Upper lobe of left lung (tissue), 6 donors: ENCODE results near the gene CXCL14. TPM values are rescaled to one million over a fixed set of nuclear protein-coding genes. Genes with fewer than 3 reads are reported as not detected.

Experiments
- ATAC-seq, 2 donors: fragments of 200-7000 bp; cut with Tn5 transposase; one replicate each; pipeline ENCODE4 v1.9.1; 2022; ENCODE audit warnings: mild to moderate bottlenecking in 2 of 2, moderate library complexity in 2 of 2; ENCODE audit not compliant: low FRiP score in 2 of 2
- DNase-seq, 2 donors: peaks; one replicate each; pipeline ENCODE4 v3.0.0-alpha.2; 2019 to 2020
- H3K27ac ChIP-seq, 4 donors: fragments of 200-600 bp; sonication (generic); one replicate each; pipeline ENCODE4 v1.5.1; 2016 to 2019
- H3K27me3 ChIP-seq, 4 donors: fragments of 200-600 bp; sonication (generic); one replicate each; pipeline ENCODE4 v1.5.1; 2017 to 2019
- H3K36me3 ChIP-seq, 4 donors: fragments of 200-600 bp; sonication (generic); one replicate each; pipeline ENCODE4 v1.5.1; 2016 to 2019
- H3K4me1 ChIP-seq, 4 donors: fragments of 200-600 bp; sonication (generic); one replicate each; pipeline ENCODE4 v1.5.1; 2018 to 2019
- H3K4me3 ChIP-seq, 4 donors: fragments of 200-600 bp; sonication (generic); one replicate each; pipeline ENCODE4 v1.5.1; 2017 to 2019; ENCODE audit warnings: mild to moderate bottlenecking in 2 of 4, moderate library complexity in 1 of 4
- H3K9me3 ChIP-seq, 4 donors: fragments of 200-600 bp; sonication (generic); one replicate each; pipeline ENCODE4 v1.5.1; 2018 to 2019
- CTCF ChIP-seq, 6 experiments: fragments of 450-650 bp in 4 of 6; fragments of 200-600 bp in 2 of 6; sonication (generic) in 2 of 6; IDR thresholded peaks; one replicate each; pipeline ENCODE4 v1.5.1; 2016 to 2019; ENCODE audit warnings: antibody characterized with exemption in 6 of 6
- EP300 ChIP-seq, 4 donors: sonication (generic); formaldehyde crosslinking; IDR thresholded peaks; one replicate each; pipeline ENCODE4 v1.5.1; 2017; ENCODE audit warnings: antibody characterized with exemption in 4 of 4, control low read depth in 2 of 4
- POLR2A ChIP-seq, 4 donors: fragments of 450-650 bp; IDR thresholded peaks; one replicate each; pipeline ENCODE4 v1.5.1; 2016 to 2017; ENCODE audit warnings: antibody characterized with exemption in 4 of 4, mild to moderate bottlenecking in 2 of 4
- POLR2AphosphoS5 ChIP-seq, 2 donors: sonication (generic); formaldehyde crosslinking; IDR thresholded peaks; one replicate each; pipeline ENCODE4 v1.5.1; 2017; ENCODE audit warnings: antibody characterized with exemption in 2 of 2
- WGBS, 2 donors: methylation state at CpG; one replicate each; pipeline ENCODE4 v1.1.5; 2017 to 2018; 5-methylcytosine and 5-hydroxymethylcytosine counted together
- total RNA-seq, 6 donors: library from RNA; depleted of rRNA in 4 of 6; stranded (reverse); fragments of >200 nt in 4 of 6; gene quantifications; one replicate each; pipeline versions ENCODE4 v1.1.0 to v1.2.1, GENCODE V29; 2016 to 2021
- donor health status: DM: no; HTN: no; CAD: no; lungs with moderate emphysema.
- donor health status: DM: no; HTN: yes; CAD: no; lungs with severe emphysema.

Gene CXCL14
- total RNA-seq, 6 donors from 2014 or later: 0.15 to 5.5 (median 2.4) TPM; not detected in 2

GRCh38 chr5:135571066-135571609 lies 7.7 kb downstream of the CXCL14 start:
- no peak for TF ChIP-seq EP300 (IDR thresholded peaks at IDR 0.05)
- Histone ChIP-seq H3K4me3 (no peak overlapping the region), H3K36me3 (no peaks in the 10 kb centered on the region), H3K27ac (no peak overlapping the region), H3K4me1 (no peaks in the 10 kb centered on the region), H3K9me3 (no peaks in the 10 kb centered on the region), H3K27me3 (no peaks in the 10 kb centered on the region)
- ATAC-seq (no peak), DNase-seq (no peak)
- WGBS, 2 donors: 72% methylated on average over 9 to 10 of the region's 10 CpGs

GRCh38 chr5:135570453-135570764 lies 8.4 kb downstream of the CXCL14 start:
- H3K27ac ChIP-seq: no peak overlapping the region
- no peak overlapping the region for H3K4me3 ChIP-seq
- no peak for TF ChIP-seq CTCF (IDR thresholded peaks at IDR 0.05)
- no peak for TF ChIP-seq EP300 (IDR thresholded peaks at IDR 0.05)
- no peak for TF ChIP-seq POLR2AphosphoS5 (IDR thresholded peaks at IDR 0.05)
- TF ChIP-seq POLR2A (IDR thresholded peaks at IDR 0.05): no peak
- H3K4me1 ChIP-seq: no peaks in the 10 kb centered on the region
- ATAC-seq: no peak
- 25 to 43% methylated on average over 3 of the region's 3 CpGs for WGBS, 2 donors
- no peaks in the 10 kb centered on the region for H3K9me3 ChIP-seq
- H3K27me3 ChIP-seq: no peaks in the 10 kb centered on the region
- no peak for DNase-seq
- H3K36me3 ChIP-seq: no peaks in the 10 kb centered on the region

GRCh38 chr5:135569755-135570452 lies 8.9 kb downstream of the CXCL14 start:
- Histone ChIP-seq H3K27ac (no peak overlapping the region), H3K27me3 (no peaks in the 10 kb centered on the region), H3K9me3 (no peaks in the 10 kb centered on the region), H3K4me3 (no peak overlapping the region), H3K4me1 (no peaks in the 10 kb centered on the region), H3K36me3 (no peaks in the 10 kb centered on the region)
- TF ChIP-seq POLR2AphosphoS5 (IDR thresholded peaks at IDR 0.05) (no peak), EP300 (IDR thresholded peaks at IDR 0.05) (no peak), POLR2A (IDR thresholded peaks at IDR 0.05) (no peak), CTCF (IDR thresholded peaks at IDR 0.05) (peak in 4 of 6 experiments; percentile 13 to 48 (median 44))
- 45 to 74% methylated on average over 5 to 10 of the region's 10 CpGs for WGBS, 2 donors
- no peak for ATAC-seq
- DNase-seq: peak in 1 of 2 donors; percentile 48

GRCh38 chr5:135568923-135569360 lies 9.8 kb downstream of the CXCL14 start:
- no peaks in the 10 kb centered on the region for H3K36me3 ChIP-seq
- no peak overlapping the region for H3K4me3 ChIP-seq
- H3K27ac ChIP-seq: no peak overlapping the region
- ATAC-seq (no peak), DNase-seq (no peak)
- H3K27me3 ChIP-seq: no peaks in the 10 kb centered on the region
- H3K4me1 ChIP-seq: no peaks in the 10 kb centered on the region
- no peak for TF ChIP-seq CTCF (IDR thresholded peaks at IDR 0.05)
- TF ChIP-seq EP300 (IDR thresholded peaks at IDR 0.05): no peak
- TF ChIP-seq POLR2AphosphoS5 (IDR thresholded peaks at IDR 0.05): no peak
- TF ChIP-seq POLR2A (IDR thresholded peaks at IDR 0.05): no peak
- H3K9me3 ChIP-seq: no peaks in the 10 kb centered on the region
- WGBS, 2 donors: 73 to 78% methylated on average over 5 of the region's 5 CpGs

GRCh38 chr5:135568246-135568645 lies 10.5 kb downstream of the CXCL14 start:
- Histone ChIP-seq H3K27ac (no peak overlapping the region), H3K9me3 (no peaks in the 10 kb centered on the region), H3K36me3 (no peaks in the 10 kb centered on the region), H3K4me3 (no peak overlapping the region), H3K4me1 (no peaks in the 10 kb centered on the region), H3K27me3 (no peaks in the 10 kb centered on the region)
- ATAC-seq (no peak), DNase-seq (no peak)
- WGBS, 2 donors: 73 to 77% methylated on average over 4 to 6 of the region's 6 CpGs
- TF ChIP-seq POLR2AphosphoS5 (IDR thresholded peaks at IDR 0.05) (no peak), CTCF (IDR thresholded peaks at IDR 0.05) (no peak), POLR2A (IDR thresholded peaks at IDR 0.05) (no peak), EP300 (IDR thresholded peaks at IDR 0.05) (no peak)
